OCI-LY1 (cell line): Measurements from ENCODE around the gene SLC30A4.

Experiments
- EZH2 ChIP-seq: fragments of 200-600 bp; sonication (generic), shearing (Covaris generic); IDR thresholded peaks from 2 replicates; pipeline ENCODE4 v1.8.0; 2017; ENCODE audit warnings: borderline replicate concordance, mixed run types, mild to moderate bottlenecking, antibody characterized with exemption, low read length, moderate library complexity, mixed read lengths
- TF ChIP-seq, protein P1 (sequence below): fragments of 200-600 bp; sonication (generic), shearing (Covaris generic); IDR thresholded peaks from 2 replicates; pipeline ENCODE4 v1.5.1; 2017; ENCODE audit warnings: mild to moderate bottlenecking, antibody characterized with exemption, low read length, moderate library complexity, mixed read lengths

DNA sequence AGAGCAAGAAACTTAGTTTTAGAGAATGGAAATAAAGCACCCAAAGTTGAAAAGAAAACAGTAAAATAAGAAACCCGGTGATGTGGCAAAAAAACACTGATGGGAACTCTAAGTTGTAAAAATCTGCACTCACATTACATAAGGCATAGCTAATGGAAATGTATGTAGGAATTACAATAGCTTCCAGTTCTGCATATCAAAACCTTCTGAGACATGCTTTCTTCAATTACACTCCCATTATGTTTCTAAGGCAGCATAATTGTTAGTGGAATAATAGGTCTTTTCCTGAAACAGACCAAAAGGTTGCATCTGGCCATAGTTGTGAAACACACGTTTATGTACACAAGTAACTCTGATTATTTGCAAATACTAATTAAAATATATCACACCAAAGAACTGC, 41.4 kb downstream of the SLC30A4 start:
- TF ChIP-seq, protein P1, sequence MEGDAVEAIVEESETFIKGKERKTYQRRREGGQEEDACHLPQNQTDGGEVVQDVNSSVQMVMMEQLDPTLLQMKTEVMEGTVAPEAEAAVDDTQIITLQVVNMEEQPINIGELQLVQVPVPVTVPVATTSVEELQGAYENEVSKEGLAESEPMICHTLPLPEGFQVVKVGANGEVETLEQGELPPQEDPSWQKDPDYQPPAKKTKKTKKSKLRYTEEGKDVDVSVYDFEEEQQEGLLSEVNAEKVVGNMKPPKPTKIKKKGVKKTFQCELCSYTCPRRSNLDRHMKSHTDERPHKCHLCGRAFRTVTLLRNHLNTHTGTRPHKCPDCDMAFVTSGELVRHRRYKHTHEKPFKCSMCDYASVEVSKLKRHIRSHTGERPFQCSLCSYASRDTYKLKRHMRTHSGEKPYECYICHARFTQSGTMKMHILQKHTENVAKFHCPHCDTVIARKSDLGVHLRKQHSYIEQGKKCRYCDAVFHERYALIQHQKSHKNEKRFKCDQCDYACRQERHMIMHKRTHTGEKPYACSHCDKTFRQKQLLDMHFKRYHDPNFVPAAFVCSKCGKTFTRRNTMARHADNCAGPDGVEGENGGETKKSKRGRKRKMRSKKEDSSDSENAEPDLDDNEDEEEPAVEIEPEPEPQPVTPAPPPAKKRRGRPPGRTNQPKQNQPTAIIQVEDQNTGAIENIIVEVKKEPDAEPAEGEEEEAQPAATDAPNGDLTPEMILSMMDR, result no peak
- no peak for TF ChIP-seq EZH2
